Stomach (tissue), 9 donors: ENCODE results near the gene PLPP4. TPM values are rescaled to one million over a fixed set of nuclear protein-coding genes. Genes with fewer than 3 reads are reported as not detected.

Experiments used
- DNase-seq, 2 donors: peaks; one replicate each; pipeline versions ENCODE4 v3.0.0 to v3.0.0-alpha.2; 2013 to 2019
- H3K27ac ChIP-seq, 5 donors: fragments of 200-600 bp in 4 of 5; sonication (generic) in 4 of 5; one replicate each; pipeline ENCODE4 v1.5.1; 2013 to 2019; ENCODE audit warnings: mild to moderate bottlenecking in 1 of 5, moderate library complexity in 1 of 5
- H3K27me3 ChIP-seq, 3 donors: fragments of 200-600 bp; sonication (generic); one replicate each; pipeline ENCODE4 v1.5.1; 2017 to 2019; ENCODE audit warnings: mixed run types in 1 of 3
- H3K36me3 ChIP-seq, 4 donors: fragments of 200-600 bp; sonication (generic); 1 replicate in 3 of 4; 2 replicates in 1 of 4; pipeline ENCODE4 v1.5.1; 2016 to 2019
- H3K4me1 ChIP-seq, 4 donors: fragments of 200-600 bp; sonication (generic); one replicate each; pipeline ENCODE4 v1.5.1; 2016 to 2019
- H3K4me3 ChIP-seq, 4 donors: fragments of 200-600 bp; sonication (generic) in 3 of 4; one replicate each; pipeline ENCODE4 v1.5.1; 2016 to 2019; ENCODE audit warnings: mild to moderate bottlenecking in 1 of 4
- H3K9me3 ChIP-seq, 4 donors: fragments of 200-600 bp; sonication (generic); one replicate each; pipeline ENCODE4 v1.5.1; 2016 to 2019
- EP300 ChIP-seq: sonication (generic); formaldehyde crosslinking; IDR thresholded peaks from one replicate; pipeline ENCODE4 v1.6.1; 2017; ENCODE audit warnings: antibody characterized with exemption
- POLR2A ChIP-seq, 4 donors: fragments of 450-650 bp; IDR thresholded peaks; one replicate each; pipeline ENCODE4 v1.6.1; 2016; ENCODE audit warnings: antibody characterized with exemption in 4 of 4, control low read depth in 2 of 4, mild to moderate bottlenecking in 1 of 4, moderate library complexity in 1 of 4
- POLR2AphosphoS5 ChIP-seq, 3 donors: sonication (generic); formaldehyde crosslinking; IDR thresholded peaks; one replicate each; pipeline ENCODE4 v1.6.1; 2016; ENCODE audit warnings: antibody characterized with exemption in 3 of 3
- WGBS, 5 donors: extraction: QIAGEN DNeasy Blood & Tissue Kit in 3 of 5; methylation state at CpG; one replicate each; pipeline versions ENCODE4 v1.1.5 to v1.1.7; 2013 to 2018; 5-methylcytosine and 5-hydroxymethylcytosine counted together
- intact Hi-C: fragments of 100-400 bp; cut with DNase I; formaldehyde crosslinking; loops from one replicate; pipeline ENCODE4 v1.15.1; 2023; ENCODE audit warnings: low total_unique reads
- polyA plus RNA-seq, 3 donors: library from polyadenylated mRNA; stranded (reverse); fragments of 200-250 nt; gene quantifications; one replicate each; pipeline ENCODE4 v1.2.3, GENCODE V29; 2013
- total RNA-seq, 5 donors: library from RNA; depleted of rRNA; stranded (reverse); fragments of >200 nt; gene quantifications; one replicate each; pipeline versions ENCODE4 v1.1.0 to v1.2.3, GENCODE V29; 2014 to 2016
- TF ChIP-seq, protein P1 (sequence below), 7 experiments: fragments of 450-650 bp in 4 of 7; fragments of 200-600 bp in 3 of 7; sonication (generic) in 3 of 7; IDR thresholded peaks; one replicate each; pipeline ENCODE4 v1.5.1; 2016 to 2019; ENCODE audit warnings: antibody characterized with exemption in 7 of 7, control low read depth in 2 of 7, mild to moderate bottlenecking in 1 of 7
- donor health status: healthy with polysubstance abuse.
- donor health status: Bipolar disorder and iron deficiency.
- donor health status: healthy.

The PLPP4 gene
- total and polyA plus RNA-seq, 8 donors: not detected

DNA sequence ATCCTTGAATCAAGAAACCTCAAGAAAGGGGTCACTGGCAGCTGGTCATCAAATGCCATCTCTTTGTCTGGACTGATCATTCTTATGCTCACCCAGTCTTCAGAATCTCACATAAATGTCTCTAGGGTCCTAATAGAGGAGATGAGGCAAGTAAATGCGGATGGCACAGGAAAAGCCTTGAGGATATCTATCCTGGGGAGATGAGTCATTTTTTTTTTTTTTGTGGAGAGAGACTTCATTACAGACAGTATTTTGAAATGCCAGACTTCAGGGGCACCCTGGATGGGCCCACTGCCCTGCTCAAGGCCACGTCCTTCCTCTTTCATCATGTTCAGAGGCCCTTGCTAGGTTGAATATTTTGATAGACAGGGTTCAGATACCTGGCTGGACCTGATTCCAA lies 19.5 kb upstream of the PLPP4 start:
- no peaks in the 10 kb centered on the region for H3K9me3 ChIP-seq
- intact Hi-C loops: no loop called here
- H3K27me3 ChIP-seq: peaks cover 0 to 8% (median 0%) of the 10 kb centered on the region in 3 donors
- H3K36me3 ChIP-seq: no peaks in the 10 kb centered on the region
- 41 to 86% (median 77%) methylated on average over 2 of the region's 2 CpGs for WGBS, 5 donors
- H3K4me1 ChIP-seq: no peaks in the 10 kb centered on the region
- TF ChIP-seq POLR2AphosphoS5 (IDR thresholded peaks at IDR 0.05) (no peak), POLR2A (IDR thresholded peaks at IDR 0.05) (no peak), EP300 (no peak)
- TF ChIP-seq, protein P1, sequence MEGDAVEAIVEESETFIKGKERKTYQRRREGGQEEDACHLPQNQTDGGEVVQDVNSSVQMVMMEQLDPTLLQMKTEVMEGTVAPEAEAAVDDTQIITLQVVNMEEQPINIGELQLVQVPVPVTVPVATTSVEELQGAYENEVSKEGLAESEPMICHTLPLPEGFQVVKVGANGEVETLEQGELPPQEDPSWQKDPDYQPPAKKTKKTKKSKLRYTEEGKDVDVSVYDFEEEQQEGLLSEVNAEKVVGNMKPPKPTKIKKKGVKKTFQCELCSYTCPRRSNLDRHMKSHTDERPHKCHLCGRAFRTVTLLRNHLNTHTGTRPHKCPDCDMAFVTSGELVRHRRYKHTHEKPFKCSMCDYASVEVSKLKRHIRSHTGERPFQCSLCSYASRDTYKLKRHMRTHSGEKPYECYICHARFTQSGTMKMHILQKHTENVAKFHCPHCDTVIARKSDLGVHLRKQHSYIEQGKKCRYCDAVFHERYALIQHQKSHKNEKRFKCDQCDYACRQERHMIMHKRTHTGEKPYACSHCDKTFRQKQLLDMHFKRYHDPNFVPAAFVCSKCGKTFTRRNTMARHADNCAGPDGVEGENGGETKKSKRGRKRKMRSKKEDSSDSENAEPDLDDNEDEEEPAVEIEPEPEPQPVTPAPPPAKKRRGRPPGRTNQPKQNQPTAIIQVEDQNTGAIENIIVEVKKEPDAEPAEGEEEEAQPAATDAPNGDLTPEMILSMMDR (IDR thresholded peaks at IDR 0.05): no peak
- H3K4me3 ChIP-seq: no peak overlapping the region
- no peak for DNase-seq
- H3K27ac ChIP-seq: no peak overlapping the region

DNA sequence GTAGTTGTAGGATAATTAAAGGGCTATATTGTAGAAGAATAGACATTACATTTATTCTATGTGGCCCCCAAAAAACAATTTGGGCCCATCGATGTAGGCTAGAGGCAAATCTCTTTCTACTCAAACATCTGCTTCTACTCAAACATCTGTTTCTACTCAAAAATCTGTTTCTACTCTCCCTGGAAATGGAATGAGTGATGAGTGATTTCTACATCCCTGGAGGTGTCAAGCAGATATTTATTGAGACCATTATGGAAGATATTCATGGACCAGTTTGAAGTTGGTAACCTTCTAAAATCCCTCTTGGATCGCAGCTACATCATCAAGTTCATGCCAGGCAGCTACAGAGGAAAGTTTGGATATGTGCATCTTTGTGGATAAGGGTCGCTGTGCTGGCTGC lies 5.1 kb upstream of the PLPP4 start:
- intact Hi-C loops: no loop called here
- Histone ChIP-seq H3K9me3 (no peaks in the 10 kb centered on the region), H3K27ac (no peak overlapping the region), H3K4me1 (peaks cover 7% of the 10 kb centered on the region in 4 donors), H3K4me3 (no peak overlapping the region), H3K36me3 (no peaks in the 10 kb centered on the region), H3K27me3 (peaks cover 0 to 16% (median 9%) of the 10 kb centered on the region in 3 donors)
- no peak for TF ChIP-seq POLR2AphosphoS5 (IDR thresholded peaks at IDR 0.05)
- no peak for TF ChIP-seq EP300
- TF ChIP-seq, protein P1 (IDR thresholded peaks at IDR 0.05): no peak
- no peak for TF ChIP-seq POLR2A (IDR thresholded peaks at IDR 0.05)
- WGBS, 5 donors: 76 to 79% (median 78%) methylated on average over 3 of the region's 3 CpGs
- no peak for DNase-seq

DNA sequence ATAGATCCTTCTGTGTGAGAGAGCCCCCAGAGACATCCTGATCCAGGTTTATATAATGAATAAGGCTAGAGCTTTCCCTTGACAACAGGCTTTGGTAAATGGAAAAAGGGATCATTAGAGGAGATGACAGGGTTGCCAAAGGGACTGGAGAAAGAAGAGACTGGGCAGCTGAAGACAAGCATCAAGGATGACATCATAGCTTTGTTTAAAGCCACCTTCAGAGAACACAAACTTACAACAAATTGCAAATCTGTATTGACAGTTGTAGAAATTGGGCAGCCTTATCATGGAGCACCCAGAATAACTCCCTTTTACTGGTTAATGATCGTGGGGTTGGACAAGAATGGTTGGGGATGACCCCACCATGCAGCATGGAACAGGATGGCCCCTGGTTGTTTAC lies 3.7 kb upstream of the PLPP4 start:
- intact Hi-C loops: no loop called here
- 42 to 72% (median 64%) methylated on average over 1 of the region's 1 CpG for WGBS, 5 donors
- Histone ChIP-seq H3K27ac (no peak overlapping the region), H3K36me3 (no peaks in the 10 kb centered on the region), H3K4me1 (peaks cover 15 to 19% (median 17%) of the 10 kb centered on the region in 4 donors), H3K4me3 (no peak overlapping the region), H3K9me3 (no peaks in the 10 kb centered on the region), H3K27me3 (peaks cover 0 to 30% (median 22%) of the 10 kb centered on the region in 3 donors)
- no peak for DNase-seq
- no peak for TF ChIP-seq POLR2A (IDR thresholded peaks at IDR 0.05)
- TF ChIP-seq, protein P1 (IDR thresholded peaks at IDR 0.05): no peak
- TF ChIP-seq POLR2AphosphoS5 (IDR thresholded peaks at IDR 0.05): no peak
- no peak for TF ChIP-seq EP300

DNA sequence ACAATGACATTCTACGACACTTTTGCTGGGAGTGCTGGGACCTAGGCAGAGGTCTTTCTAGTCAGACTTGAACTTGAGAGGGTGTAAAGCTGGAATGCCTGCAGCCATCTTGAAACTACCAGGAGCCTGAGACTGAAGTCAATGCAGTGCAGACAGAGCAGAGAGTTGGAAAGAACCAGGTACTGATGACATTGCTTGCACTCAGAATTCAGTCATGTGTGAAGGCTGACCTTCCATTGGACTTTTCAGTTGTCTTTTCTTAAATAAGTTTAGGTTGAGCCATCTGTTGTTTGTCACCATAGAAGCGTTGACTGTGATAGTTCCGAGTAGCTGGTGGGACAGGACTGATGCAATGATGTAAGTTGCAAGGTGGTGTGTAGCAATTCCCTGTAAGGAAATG lies 3.1 kb upstream of the PLPP4 start:
- no peak overlapping the region for H3K4me3 ChIP-seq
- WGBS, 5 donors: 71 to 84% (median 78%) methylated on average over 3 of the region's 3 CpGs
- TF ChIP-seq EP300 (no peak), POLR2A (IDR thresholded peaks at IDR 0.05) (no peak), POLR2AphosphoS5 (IDR thresholded peaks at IDR 0.05) (no peak)
- TF ChIP-seq, protein P1 (IDR thresholded peaks at IDR 0.05): no peak
- intact Hi-C loops: no loop called here
- H3K27me3 ChIP-seq: peaks cover 0 to 35% (median 25%) of the 10 kb centered on the region in 3 donors
- H3K4me1 ChIP-seq: peaks cover 15 to 19% (median 17%) of the 10 kb centered on the region in 4 donors
- DNase-seq: no peak
- H3K36me3 ChIP-seq: no peaks in the 10 kb centered on the region
- H3K9me3 ChIP-seq: no peaks in the 10 kb centered on the region
- no peak overlapping the region for H3K27ac ChIP-seq
